IPS-NIHi7 (cell line): ENCODE measurements around the gene CWF19L2.

Experiments
- DNase-seq: peaks from one replicate; pipeline ENCODE4 v3.0.0; 2012; ENCODE audit warnings: mixed read lengths; ENCODE audit errors: extremely low spot score

The CWF19L2 gene

GRCh38 chr11:107301878-107302277 is 155.7 kb downstream of the CWF19L2 start:
- no peak for DNase-seq

GRCh38 chr11:107293677-107294344 is 163.8 kb downstream of the CWF19L2 start:
- peak; percentile 17 for DNase-seq

- no peak for DNase-seq
These were observed 175.4 kb downstream of the CWF19L2 start for GRCh38 chr11:107282195-107282594.
